GM12891 (cell line): ENCODE measurements around the gene ZCCHC7.
A peak's percentile ranks its signal among the peaks of the same experiment; 100 is the strongest.

ENCODE experiments used
- PAX5 ChIP-seq: IDR thresholded peaks from 2 replicates; pipeline ENCODE4 v1.6.1; 2011; ENCODE audit warnings: low read length, moderate library complexity, mild to moderate bottlenecking; ENCODE audit not compliant: insufficient read depth, severe bottlenecking
- POLR2A ChIP-seq: IDR thresholded peaks from 2 replicates; pipeline ENCODE4 v1.6.1; 2011; ENCODE audit warnings: low read depth, low read length, control low read depth
- POLR2AphosphoS5 ChIP-seq: IDR thresholded peaks from 2 replicates; pipeline ENCODE4 v1.6.1; 2011; ENCODE audit warnings: low read depth, low read length, control low read depth
- POU2F2 ChIP-seq: IDR thresholded peaks from 2 replicates; pipeline ENCODE4 v1.6.1; 2011; ENCODE audit warnings: low read depth, mild to moderate bottlenecking, control low read depth, low read length, moderate library complexity
- SPI1 ChIP-seq: IDR thresholded peaks from 2 replicates; pipeline ENCODE4 v1.6.1; 2011; ENCODE audit warnings: low read depth, low read length, control low read depth
- TAF1 ChIP-seq: IDR thresholded peaks from 2 replicates; pipeline ENCODE4 v1.6.1; 2011; ENCODE audit warnings: low read depth, low read length, control low read depth

DNA sequence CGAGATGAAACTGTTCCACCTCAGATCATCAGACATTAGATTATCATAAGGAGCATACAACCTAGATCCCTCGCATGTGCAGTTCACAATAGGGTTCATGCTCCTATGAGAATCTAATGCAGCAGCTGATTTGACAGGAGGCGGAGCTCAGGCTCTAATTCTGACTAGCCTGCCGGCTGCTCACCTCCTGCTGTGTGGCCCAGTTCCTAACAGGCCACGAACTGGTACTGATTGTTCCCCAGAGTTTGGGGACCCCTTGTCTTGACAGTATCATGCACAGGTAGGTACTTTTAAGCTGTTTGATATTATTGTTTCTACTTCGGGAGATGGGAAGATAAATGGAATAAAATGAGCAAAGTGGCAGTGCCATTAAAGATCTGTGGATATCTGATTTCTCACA is 66.9 kb downstream of the ZCCHC7 start:
- no peak for TF ChIP-seq POLR2AphosphoS5
- no peak for TF ChIP-seq SPI1
- peak; percentile 51; the same call in 1 of the 2 replicates for TF ChIP-seq POLR2A
- no peak for TF ChIP-seq TAF1
- TF ChIP-seq PAX5: no peak
- TF ChIP-seq POU2F2: no peak
